ENCODE results near the gene RNF223.
"Not testable (repeated sequence)": the region's sequence is repeated elsewhere in the genome, so short reads cannot be mapped to it uniquely, and the experiment has no call there.

RNF223 gene

DNA sequence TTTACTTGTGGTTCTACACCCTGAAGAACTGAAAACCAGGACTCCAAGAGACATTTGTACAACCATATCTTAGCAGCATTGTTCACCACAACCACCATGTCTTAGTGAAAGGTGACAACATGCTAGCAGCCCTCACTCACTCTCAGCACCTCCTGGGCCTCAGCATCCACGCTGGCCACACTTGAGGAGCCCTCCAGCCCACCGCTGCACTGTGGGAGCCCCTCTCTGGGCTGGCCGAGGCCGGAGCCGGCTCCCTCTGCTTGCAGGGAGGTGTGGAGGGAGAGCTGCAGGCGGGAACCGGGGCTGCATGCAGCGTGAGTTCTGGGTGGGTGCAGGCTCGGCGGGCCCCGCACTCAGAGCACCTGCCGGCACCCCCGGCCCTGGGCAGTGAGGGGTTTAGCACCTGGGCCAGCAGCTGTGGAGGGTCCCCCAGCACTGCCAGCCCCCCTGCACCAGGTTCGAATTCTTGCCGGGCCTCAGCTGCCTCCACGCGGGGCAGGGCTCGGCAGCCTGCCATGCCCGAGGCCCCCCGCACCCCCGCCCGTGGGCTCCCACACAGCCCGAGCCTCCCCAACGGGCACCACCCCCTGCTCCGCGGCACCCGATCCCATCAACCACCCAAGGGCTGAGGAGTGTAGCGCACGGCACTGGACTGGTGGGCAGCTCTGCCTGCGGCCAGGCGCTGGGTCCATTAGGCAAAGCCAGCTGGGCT is 32.6 kb upstream of the RNF223 start:
- DNase-seq: no peak

DNA sequence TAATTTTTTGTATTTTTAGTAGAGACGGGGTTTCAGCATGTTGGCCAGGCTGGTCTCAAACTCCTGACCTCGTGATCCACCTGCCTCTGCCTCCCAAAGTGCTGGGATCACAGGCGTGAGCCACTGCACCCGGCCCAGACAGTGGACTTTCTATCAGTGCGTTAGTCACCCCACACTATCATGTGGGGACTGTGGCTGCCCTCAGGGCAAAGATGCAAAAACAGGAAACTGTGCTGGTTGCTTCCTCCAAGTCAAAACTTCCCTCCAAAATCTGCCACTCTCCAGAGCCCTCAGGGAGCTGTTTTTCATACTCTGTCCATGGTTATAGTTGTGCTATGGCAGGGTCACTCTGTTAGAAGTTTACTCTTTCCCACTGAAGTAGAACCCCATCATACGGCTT is 30.0 kb upstream of the RNF223 start:
- DNase-seq: not testable (repeated sequence)

DNA sequence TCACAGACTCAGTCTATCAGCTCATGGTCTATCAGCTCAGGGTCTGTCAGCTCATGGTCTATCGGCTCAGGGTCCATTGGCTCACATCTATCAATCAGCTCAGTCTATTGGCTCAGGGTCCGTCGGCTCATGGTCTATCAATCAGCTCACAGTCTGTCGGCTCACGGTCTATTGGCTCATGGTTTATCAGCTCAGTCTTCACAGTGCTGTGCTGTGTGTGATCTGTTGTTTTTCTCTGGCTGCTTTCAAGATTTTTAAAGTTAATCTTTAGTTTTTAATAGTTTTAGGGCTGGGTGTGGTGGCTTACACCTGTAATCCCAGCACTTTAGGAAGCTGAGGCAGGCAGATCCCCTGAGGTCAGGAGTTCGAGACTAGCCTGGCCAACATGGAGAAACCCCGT is 27.4 kb upstream of the RNF223 start:
- DNase-seq: no peak

DNA sequence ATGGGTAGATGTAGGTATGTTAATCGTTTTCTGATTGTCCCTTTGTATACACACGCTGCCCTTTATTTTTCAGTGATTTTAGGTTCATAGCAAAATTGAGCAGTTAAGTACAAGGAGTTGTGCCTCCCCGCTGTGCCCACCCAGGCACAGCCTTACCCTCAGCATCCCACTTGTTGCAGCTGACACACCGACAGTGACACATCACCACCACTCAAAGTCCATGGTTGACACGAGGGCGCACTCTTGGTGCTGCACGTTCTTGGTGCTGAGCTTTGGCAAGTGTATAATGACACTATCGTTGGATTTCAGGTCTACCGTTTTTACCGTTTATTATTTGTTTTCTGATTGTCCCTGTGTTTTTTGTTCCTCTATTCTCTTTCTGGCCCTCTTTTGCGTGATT is 26.2 kb upstream of the RNF223 start:
- DNase-seq: no peak

DNA sequence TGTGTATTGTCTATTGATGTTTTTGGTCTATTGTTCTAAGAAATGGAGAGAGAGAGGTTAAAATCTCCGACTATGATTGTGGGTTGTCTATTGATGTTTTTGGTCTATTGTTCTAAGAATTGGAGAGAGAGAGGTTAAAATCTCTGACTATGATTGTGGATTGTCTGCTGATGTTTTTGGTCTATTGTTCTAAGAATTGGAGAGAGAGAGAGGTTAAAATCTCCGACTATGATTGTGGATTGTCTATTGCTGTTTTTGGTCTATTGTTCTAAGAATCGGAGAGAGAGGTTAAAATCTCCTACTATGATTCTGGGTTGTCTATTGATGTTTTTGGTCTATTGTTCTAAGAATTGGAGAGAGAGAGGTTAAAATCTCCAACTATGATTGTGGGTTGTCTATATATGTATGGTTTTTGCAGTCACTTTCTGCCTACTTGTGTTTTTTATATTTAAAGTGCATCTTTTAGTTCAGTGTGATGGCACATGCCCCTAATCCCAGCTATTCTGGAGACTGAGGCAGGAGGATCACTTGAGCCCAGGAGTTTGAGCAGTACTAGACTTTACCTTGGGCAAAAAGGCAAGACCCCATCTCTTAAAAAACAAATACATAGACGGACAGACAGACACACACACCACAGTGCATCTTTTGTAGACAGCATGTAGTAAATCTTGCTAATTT is 25.5 kb upstream of the RNF223 start:
- DNase-seq: no peak

DNA sequence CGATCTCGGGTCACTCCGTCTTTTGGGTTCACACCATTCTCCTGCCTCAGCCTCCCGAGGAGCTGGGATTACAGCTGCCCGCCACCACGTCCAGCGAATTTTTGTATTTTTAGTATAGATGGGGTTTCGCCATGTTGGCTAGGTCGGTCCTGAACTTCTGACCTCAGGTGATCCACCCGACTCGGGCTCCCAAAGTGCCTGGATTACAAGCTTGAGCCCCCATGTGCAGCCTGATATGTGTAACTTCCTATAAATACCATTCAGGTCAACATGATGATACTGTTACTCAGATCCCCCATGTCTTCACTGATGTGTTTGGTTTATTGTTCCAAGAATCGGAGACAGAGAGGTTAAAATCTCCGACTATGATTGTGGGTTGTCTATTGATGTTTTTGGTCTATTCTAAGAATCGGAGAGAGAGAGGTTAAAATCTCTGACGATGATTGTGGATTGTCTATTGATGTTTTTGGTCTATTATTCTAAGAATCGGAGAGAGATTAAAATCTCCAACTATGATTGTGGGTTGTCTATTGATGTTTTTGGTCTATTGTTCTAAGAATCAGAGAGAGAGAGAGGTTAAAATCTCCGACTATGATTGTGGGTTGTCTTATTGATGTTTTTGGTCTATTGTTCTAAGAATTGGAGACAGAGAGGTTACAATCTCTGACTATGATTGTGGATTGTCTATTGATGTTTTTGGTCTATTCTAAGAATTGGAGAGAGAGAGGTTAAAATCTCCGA is 24.7 kb upstream of the RNF223 start:
- no peak for DNase-seq

DNA sequence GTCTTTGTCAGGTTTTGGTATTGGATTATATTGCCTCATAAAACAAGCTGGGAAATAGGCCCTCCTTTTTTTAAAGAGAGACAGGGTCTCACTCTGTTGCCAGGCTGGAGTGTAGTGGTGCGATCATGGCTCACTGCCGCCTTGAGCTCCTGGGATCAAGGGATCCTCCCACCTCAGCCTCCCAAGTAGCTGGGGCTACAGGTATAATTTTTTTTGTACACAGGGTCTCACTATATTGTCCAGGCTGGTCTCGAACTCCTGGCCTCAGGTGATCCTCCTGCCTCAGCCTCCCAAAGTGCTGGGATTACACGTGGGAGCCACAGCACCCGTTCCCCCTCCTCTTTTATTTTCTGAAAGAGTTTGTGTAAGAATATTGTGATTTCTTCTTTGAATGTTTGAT is 22.0 kb upstream of the RNF223 start:
- not testable (repeated sequence) for DNase-seq

DNA sequence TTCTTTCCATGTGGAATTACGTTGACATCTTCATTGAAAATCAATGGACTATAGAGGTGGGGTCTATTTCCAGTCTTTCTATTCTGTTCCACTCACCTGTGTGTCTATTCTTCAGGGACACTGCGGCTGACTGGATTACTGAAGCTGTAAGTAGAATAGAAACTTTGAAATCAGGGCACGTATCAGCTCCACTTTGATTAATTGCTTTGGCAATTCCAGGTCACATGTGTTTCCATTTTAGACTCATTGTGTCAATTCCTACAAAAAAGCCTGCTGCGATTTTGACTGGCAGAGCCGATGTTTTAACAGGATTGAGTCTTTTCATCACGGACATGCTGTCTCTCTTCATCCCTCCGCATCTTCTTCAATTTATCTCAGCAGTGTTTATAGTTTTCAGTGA is 20.9 kb upstream of the RNF223 start:
- DNase-seq: no peak

DNA sequence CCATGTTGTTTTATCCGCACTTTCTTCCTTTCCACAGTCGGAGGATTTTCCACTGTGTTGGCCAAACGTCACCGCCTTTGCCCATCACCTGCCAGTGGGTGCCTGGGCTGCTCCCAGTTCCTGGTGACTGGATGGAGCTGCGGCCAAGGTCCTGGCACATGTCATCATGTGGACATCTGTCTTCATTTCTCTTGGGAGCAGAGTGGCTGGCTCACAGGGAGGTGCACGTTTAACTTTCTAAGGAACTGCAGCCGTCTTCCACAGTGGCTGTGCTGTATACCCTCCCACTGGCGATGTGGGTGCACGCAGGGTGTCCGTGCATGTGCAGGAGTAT is 19.5 kb upstream of the RNF223 start:
- no peak for DNase-seq

DNA sequence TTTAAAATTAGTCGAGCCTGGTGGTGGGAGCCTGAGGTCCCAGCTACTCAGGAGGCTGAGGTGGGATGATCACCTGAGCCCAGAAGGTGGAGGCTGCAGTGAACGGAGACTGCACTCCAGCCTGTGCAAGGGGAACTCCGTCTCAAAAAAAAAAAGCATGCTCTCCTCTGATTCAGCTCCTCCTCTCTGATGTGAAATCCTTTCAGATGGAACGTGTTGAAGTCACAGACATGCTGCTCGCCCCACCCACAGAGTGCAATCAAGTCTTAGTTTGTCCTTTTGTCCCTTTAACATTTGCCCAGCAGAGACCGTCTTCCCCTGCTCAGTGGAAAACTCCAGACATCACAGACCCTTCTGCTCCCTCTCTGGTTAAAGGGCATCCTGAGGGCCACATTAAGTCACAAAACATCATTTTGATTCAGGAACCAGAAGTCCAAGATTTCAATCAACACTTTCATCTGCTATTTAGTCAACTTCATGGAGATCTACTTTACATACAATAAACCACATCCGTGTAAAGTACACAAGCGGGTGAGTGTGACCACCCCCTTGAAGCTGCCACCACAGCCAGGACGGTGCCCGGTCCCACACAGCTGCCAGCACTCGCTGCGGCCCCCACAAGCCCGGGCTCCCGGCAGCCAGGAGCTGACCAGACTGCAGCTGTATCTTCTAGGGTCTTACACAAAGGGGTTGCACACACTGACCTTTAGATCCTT is 18.9 kb upstream of the RNF223 start:
- no peak for DNase-seq

DNA sequence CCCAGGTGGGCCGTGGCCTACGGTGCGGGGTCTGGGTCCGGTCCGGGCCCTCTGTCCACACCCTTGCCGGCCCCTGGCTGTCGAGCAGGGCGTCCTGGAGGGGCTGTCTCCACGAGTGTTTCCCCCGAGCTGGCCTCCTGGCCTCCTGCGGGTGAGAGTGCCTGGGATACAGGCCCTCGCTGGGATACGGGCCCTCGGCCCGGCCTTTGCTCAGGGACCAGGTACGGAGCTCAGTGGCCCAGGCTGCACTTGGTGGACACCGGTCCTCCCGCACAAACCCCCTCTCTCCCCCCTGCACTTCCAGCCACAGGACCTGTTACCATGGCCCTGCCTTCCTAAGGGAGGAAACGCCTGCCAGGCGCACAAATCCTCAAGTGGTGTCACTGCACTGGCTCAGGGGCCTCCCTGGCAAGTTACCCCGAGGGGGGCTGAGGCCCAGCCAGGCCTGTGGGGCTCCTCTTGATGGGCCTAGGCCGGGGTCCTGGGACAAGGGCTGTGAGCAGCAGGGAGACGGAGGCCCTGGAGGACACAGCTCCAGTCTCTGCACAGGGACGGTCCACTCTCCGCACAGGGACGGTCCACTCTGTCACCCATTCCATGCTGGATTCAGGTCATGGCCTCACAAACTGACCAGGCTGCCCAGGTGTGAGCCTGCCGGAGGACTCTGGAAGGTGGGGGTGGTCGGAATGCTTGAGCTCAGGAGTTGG is 18.2 kb upstream of the RNF223 start:
- DNase-seq: no peak

DNA sequence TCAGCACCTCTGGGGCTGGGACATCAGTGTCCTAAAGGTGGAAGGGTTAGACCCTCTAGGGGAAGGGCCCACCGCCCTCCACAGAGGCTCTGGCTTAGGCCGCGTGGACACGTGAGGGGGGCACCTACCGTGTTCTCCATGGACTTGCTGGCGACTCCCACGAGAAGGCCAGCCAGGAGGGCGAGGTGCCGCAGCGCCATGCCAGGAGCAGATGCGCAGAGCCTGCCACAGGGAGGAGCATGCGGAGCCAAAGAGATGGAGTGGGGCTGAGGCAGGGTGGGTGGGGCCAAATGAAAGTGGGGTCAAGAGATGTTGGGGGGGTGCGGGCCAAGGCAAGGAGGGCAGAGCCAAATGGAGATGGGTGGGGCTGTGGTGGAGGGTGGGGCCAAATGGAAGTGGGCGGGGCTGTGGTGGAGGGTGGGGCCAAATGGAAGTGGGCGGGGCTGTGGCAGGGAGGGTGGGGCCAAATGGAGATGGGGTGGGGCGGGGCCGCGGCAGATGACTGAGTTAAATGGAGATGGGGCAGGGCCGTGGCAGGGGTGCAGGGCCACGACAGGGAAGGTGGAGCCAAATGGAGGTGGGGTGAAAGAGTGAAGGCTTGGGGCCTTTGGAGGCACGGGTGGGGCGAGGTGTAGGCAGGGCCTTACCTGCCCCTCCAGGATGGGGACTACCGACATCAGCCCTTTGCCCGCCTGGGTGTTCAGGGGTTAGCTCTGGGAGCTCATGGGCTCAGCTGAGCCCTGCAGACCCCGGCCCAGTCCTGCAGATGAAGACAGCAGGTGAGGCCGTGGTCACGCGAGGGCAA is 17.4 kb upstream of the RNF223 start:
- DNase-seq: no peak

DNA sequence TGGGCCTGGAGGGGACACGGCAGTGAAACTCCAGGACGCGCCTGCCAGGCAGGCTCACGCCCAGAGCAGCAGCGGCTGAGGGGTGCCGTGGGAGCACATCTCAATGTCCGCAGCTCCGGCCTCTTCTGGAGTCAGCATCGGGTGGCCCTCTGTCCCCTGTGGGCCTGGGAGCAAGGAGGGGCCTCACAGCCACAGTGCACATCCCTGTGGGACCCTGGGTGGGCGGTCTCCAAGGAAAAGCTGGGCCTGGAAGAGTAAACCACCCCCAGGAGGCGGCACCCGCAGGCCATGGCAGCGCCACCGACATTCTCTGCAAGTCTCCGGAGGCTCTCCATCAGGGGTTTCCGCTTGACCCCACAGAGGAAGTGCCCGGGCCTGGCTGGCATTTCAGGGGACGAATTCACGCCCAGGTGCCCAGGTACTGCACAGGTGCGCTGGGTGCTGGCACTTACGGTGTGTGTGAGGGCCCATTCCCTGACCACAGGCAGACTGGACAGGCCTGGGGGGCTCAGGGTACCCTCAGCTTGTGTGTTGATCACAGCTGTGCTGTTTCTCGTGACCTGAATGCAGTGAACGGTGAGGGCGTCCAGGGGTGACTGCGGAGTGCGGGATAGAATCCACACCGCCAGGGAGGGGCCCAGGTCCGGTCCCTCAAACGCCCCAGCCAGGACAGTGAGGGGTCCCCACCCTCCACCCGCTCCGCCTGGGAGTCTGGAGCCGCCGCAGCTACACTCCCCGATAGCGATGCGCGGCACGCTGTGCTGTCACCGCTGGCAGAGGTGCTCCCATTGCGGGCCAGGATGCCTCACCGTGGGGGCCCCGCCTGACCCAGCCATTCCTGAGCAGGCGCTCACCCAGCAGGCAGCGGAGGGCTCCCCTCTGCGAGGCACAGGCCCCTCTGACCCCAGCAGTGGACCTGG is 16.6 kb upstream of the RNF223 start:
- DNase-seq: no peak

DNA sequence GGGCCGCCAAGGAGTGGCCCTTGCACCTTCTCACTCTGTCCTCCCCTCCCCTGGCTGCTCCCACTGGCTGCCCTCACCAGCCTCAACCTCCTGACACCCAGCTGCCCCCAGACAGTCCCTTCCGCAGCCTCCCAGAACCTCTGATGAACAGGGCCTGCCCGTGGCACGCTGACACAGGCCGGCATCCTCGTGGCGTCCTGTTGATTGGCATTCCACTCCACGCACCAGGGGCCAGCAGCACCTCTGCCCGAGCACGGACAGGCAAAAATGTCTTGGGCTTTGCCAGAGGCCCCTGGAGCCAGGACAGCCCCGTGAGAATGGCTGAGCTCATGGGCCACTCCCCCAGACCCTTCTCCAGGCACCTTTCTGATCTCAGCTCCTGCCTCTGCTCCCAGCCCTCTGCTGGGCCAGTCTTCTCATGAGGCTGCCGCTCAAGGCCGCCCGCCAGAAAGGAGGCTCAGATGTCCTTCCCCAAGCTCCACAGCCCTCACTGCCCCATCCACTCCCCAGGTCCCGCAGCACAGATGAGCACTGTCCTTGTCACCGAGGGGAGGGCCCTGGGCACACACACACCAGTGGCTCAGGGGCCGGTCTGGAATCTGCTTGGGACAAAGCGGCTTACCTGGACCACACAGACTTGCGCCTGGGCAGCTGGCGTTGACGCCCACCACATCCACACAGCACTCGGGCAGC is 15.8 kb upstream of the RNF223 start:
- DNase-seq: no peak

DNA sequence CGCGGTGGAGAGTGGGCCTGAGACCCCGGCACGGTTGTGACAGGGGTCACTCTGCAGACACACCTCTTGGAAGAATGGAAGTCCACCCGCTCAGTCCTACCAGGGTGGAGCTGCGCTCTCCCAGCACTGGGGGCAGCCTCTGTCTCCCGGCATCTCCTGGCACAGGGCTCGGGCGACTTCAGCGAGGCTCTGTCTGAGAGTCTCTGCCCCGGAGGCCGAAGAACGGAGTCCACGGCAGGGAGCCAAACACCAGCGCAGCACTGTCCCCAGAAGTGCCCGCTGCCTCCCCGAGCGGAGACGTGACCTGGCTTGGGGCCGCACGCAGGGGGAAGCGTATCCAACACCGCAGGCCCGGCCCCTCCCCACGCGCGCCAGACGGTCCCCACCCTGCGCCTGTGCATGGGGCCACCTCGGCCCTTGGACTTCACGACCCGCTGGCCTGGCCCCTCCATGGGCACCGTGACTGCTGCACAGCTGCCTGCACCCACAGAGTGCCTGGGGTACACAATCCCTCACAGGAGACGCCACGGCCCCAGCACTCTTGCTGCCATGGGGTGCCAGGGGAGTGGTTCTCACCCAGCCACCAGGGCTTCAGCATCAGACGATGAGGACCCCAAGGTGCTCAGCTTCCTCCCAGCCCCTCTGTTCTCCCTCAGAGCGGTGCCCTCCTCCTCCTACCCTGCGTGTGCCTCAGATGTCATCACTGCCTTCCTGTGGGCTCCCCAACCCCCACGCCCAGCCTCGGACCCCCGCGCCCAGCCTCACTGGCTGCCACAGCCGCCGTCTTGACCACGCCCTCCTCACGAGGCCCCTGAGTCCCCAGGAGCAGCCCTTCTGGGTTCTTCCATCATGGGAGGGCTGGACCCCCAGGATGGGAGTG is 14.9 kb upstream of the RNF223 start:
- no peak for DNase-seq

DNA sequence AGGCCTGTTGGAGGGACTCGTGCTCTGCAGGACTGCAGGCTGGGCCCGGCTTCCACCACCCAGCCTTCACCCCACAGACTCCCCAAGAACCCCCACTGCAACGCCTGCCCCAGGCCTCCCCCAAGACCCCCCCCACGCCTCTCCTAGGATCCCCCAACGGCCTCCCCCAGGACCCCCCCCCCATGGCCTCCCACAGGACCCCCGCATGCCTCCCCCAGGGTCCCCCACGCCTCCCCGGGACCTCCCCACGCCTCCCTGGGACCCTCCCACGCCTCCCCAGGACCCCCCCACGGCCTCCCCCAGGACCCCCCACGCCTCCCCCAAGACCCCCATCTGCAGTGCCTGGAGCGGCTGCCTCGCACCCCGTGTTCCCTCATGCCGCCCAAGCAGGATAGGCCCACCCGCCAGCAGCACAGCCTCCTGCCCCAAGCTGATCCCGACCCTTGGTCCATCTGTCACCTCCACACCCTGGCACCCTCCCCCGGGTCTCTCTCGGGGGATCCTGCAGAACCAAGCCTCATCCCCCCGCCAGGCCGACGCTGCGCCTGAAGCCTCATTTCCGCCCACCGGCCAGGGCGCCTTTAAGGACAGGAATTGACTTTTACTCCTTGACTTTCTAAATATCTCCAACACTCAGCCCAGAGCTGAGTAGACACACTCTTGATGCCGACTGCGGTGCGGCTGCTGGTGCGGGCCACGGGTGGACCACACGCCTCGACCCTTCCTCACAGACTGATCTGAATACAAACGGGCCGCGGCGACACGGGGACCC is 14.1 kb upstream of the RNF223 start:
- no peak for DNase-seq

DNA sequence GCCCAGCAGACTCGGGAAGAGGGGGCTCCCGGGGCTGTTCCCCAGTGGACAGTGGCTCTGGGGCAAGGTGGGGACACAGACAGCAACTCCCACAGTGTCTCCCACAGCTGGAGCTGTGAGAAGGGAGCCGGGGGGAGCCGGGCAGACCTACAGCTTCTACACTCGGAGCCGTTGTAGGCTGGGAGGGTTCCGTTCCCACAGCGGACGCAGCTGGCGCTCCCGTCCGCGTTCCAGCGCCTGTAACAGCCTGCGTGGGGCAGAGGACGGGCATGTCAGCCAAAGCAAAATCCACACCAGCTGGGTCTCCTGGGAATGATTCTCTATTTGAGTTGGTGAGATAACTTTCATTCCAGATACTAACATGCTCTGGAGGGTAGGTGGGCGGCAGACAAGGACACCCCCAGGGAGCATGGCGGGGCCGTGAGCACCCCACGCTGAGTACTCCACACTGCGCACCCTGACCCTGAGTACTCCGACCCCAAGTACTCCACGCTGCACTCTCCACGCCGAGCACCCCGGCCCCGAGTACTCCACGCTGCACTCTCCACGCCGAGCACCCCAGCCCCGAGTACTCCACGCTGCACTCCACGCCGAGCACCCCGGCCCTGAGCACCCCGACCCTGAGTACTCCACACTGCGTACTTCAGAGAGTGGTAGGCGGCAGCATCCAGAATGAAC is 13.4 kb upstream of the RNF223 start:
- no peak for DNase-seq

DNA sequence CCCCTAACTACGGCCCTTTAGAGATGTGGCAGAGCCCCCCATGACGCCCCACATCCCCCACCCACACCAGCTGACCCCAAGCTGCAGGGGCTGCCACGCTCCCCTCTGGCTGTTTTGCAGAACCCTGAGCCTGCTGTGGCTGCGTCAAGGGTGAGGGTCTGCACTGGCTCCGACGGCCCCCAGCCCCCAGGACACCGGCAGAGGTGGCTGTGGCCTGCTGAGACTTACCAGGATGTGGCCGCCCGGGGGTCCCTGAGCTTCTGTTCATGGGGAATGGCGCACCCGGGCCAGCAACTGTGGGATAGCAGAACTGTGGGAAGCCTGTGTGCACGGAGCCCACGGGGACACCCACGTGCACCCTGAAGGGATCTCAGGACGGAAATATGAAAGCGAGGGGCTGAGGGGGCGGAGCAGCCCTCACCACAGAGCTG is 12.8 kb upstream of the RNF223 start:
- no peak for DNase-seq
